Measurements from ENCODE around the gene CLCN5. TPM values are rescaled to one million over a fixed set of nuclear protein-coding genes. Genes with fewer than 3 reads are reported as not detected.

Gene CLCN5
- total and polyA plus RNA-seq, 2 of the 13 experiments (the other 11 are each of a cell fraction or from before 2014, with no cell fraction given), result 7.8 to 27.3 TPM

GRCh38 chrX:49877397-49878101 lies 44.8 kb upstream of the CLCN5 start (continued):
- TF ChIP-seq ZNF33B (CRISPR knock-in tag; IDR thresholded peaks at IDR 0.05) (no peak), MBD4 (IDR thresholded peaks at IDR 0.05; ENCODE audit: borderline replicate concordance, low read length) (no peak), MAFK (conservative IDR thresholded peaks at IDR 0.05 in 1 of 2, IDR thresholded peaks at IDR 0.05 in 1 of 2; ENCODE audit: low read length in 2 of 2) (no peak), ZNF24 (IDR thresholded peaks at IDR 0.05) (no peak), POGZ (CRISPR knock-in tag; IDR thresholded peaks at IDR 0.05) (0 out of 2 replicates have a peak, but pooled peaks have one; percentile 16), THAP9 (CRISPR knock-in tag; IDR thresholded peaks at IDR 0.05; ENCODE audit: borderline replicate concordance) (no peak), ZC3H4 (CRISPR knock-in tag; IDR thresholded peaks at IDR 0.05; ENCODE audit: borderline replicate concordance) (0 out of 2 replicates have a peak, but pooled peaks have one; percentile 67), NFE2 (CRISPR knock-in tag; IDR thresholded peaks at IDR 0.05) (no peak), HHEX (CRISPR knock-in tag; IDR thresholded peaks at IDR 0.05) (0 out of 2 replicates have a peak, but pooled peaks have one; percentile 20), SKIL (CRISPR knock-in tag; IDR thresholded peaks at IDR 0.05; ENCODE audit: borderline replicate concordance) (peak; percentile 73), ZNF644 (CRISPR knock-in tag; IDR thresholded peaks at IDR 0.05; ENCODE audit: low read depth) (peak; percentile 69), ZNF121 (CRISPR knock-in tag; IDR thresholded peaks at IDR 0.05) (no peak), SMAD3 (CRISPR knock-in tag; IDR thresholded peaks at IDR 0.05) (no peak), THYN1 (CRISPR knock-in tag; IDR thresholded peaks at IDR 0.05; ENCODE audit: borderline replicate concordance, low read depth) (no peak), ZNF775 (CRISPR knock-in tag; IDR thresholded peaks at IDR 0.05; ENCODE audit: borderline replicate concordance) (no peak), E2F5 (CRISPR knock-in tag; conservative IDR thresholded peaks at IDR 0.05) (no peak), SNAPC2 (CRISPR knock-in tag; IDR thresholded peaks at IDR 0.05) (no peak), NFE2L2 (IDR thresholded peaks at IDR 0.05; ENCODE audit: low read length) (no peak), JUN (CRISPR knock-in tag; IDR thresholded peaks at IDR 0.05) (no peak), TCF7 (IDR thresholded peaks at IDR 0.05; ENCODE audit: low read depth) (peak; percentile 62), PPARG (CRISPR knock-in tag; conservative IDR thresholded peaks at IDR 0.05) (0 out of 2 replicates have a peak, but pooled peaks have one; percentile 21), BCL6 (CRISPR knock-in tag; IDR thresholded peaks at IDR 0.05) (peak; percentile 47; the same call in 1 of the 2 replicates), YEATS2 (CRISPR knock-in tag; IDR thresholded peaks at IDR 0.05; ENCODE audit: borderline replicate concordance) (no peak; the same call in 1 of the 2 replicates), ZNF841 (CRISPR knock-in tag; IDR thresholded peaks at IDR 0.05; ENCODE audit: borderline replicate concordance) (no peak), SIX4 (CRISPR knock-in tag; IDR thresholded peaks at IDR 0.05) (no peak), ZNF382 (CRISPR knock-in tag; IDR thresholded peaks at IDR 0.05; ENCODE audit: borderline replicate concordance) (no peak), ZNF737 (CRISPR knock-in tag; IDR thresholded peaks at IDR 0.05; ENCODE audit: borderline replicate concordance) (no peak)
